ENCODE results near the gene PCGF5.

- TF ChIP-seq CTCF (IDR thresholded peaks at IDR 0.05) (no peak), POLR2AphosphoS5 (IDR thresholded peaks at IDR 0.05; ENCODE audit: insufficient read depth in 1 of 2, low read depth in 1 of 2) (no peak)
Measured at GRCh38 chr10:91328320-91328984, 108.0 kb downstream of the PCGF5 start.
